ENCODE data around the gene CEP41. TPM values are rescaled to one million over a fixed set of nuclear protein-coding genes. Genes with fewer than 3 reads are reported as not detected.

CEP41 gene
- total RNA-seq, 4 donors from 2014 or later: 1.6 to 6.6 (median 3.0) TPM

GRCh38 chr7:130468612-130469011, 27.8 kb upstream of the CEP41 start:
- H3K4me3 ChIP-seq (ENCODE audit: low read depth, poor library complexity, severe bottlenecking): no peak overlapping the region

GRCh38 chr7:130463553-130464434, 23.0 kb upstream of the CEP41 start:
- intact Hi-C loops (cut with DNase I; ENCODE audit: low total_unique reads): no loop called here
- no peak overlapping the region for H3K4me3 ChIP-seq (ENCODE audit: low read depth, poor library complexity, severe bottlenecking)
- DNase-seq (ENCODE audit: low spot score in 2 of 2): no peak
- WGBS, 2 donors: 52 to 55% methylated on average over 4 of the region's 4 CpGs
- TF ChIP-seq POLR2A (IDR thresholded peaks at IDR 0.05) (no peak), CTCF (IDR thresholded peaks at IDR 0.05) (no peak)

More at GRCh38 chr7:130468612-130469011, 27.8 kb upstream of the CEP41 start:
- no peak for TF ChIP-seq POLR2A (IDR thresholded peaks at IDR 0.05)
- TF ChIP-seq CTCF (IDR thresholded peaks at IDR 0.05): no peak
- 58 to 70% methylated on average over 1 of the region's 1 CpG for WGBS, 2 donors
- intact Hi-C loops (cut with DNase I; ENCODE audit: low total_unique reads): no loop called here
- DNase-seq (ENCODE audit: low spot score in 2 of 2): no peak

GRCh38 chr7:130461272-130461671, 20.5 kb upstream of the CEP41 start:
- WGBS, 2 donors: 62 to 79% methylated on average over 2 of the region's 2 CpGs
- H3K4me3 ChIP-seq (ENCODE audit: low read depth, poor library complexity, severe bottlenecking): no peak overlapping the region
- intact Hi-C loops (cut with DNase I; ENCODE audit: low total_unique reads): no loop called here
- TF ChIP-seq POLR2A (IDR thresholded peaks at IDR 0.05): no peak
- TF ChIP-seq CTCF (IDR thresholded peaks at IDR 0.05): no peak
- DNase-seq (ENCODE audit: low spot score in 2 of 2): no peak

GRCh38 chr7:130458257-130458656, 17.4 kb upstream of the CEP41 start:
- no peak overlapping the region for H3K4me3 ChIP-seq (ENCODE audit: low read depth, poor library complexity, severe bottlenecking)
- DNase-seq (ENCODE audit: low spot score in 2 of 2): no peak
- TF ChIP-seq POLR2A (IDR thresholded peaks at IDR 0.05) (no peak), CTCF (IDR thresholded peaks at IDR 0.05) (no peak)
- intact Hi-C loops (cut with DNase I; ENCODE audit: low total_unique reads): no loop called here
- whole genome bisulfite sequencing, 2 donors: 73 to 75% methylated on average over 2 of the region's 2 CpGs

GRCh38 chr7:130454959-130455358, 14.1 kb upstream of the CEP41 start:
- TF ChIP-seq POLR2A (IDR thresholded peaks at IDR 0.05) (no peak), CTCF (IDR thresholded peaks at IDR 0.05) (no peak)
- H3K4me3 ChIP-seq (ENCODE audit: low read depth, poor library complexity, severe bottlenecking): no peak overlapping the region
- WGBS, 2 donors: 64 to 68% methylated on average over 2 of the region's 2 CpGs
- no peak for DNase-seq (ENCODE audit: low spot score in 2 of 2)
- intact Hi-C loops (cut with DNase I; ENCODE audit: low total_unique reads): no loop called here

Data from lower leg skin (tissue), 4 donors.